SK-N-SH treated with all-trans-retinoic acid at 6 μM for 48 hours (cell line): ENCODE results near the gene SELPLG.

Experiments used
- ATAC-seq: fragments of 200-7000 bp; cut with Tn5 transposase; 3 replicates; pipeline ENCODE4 v1.9.1; 2020; ENCODE audit warnings: mild to moderate bottlenecking, moderate library complexity
- ARNTL ChIP-seq: fragments of 450-650 bp; formaldehyde crosslinking; IDR thresholded peaks from 2 replicates; pipeline ENCODE4 v1.5.0; 2020; ENCODE audit warnings: low read depth, mild to moderate bottlenecking, moderate library complexity, borderline replicate concordance
- BACH2 ChIP-seq: fragments of 250-450 bp; sonication (Bioruptor Pico); IDR thresholded peaks from 2 replicates; pipeline ENCODE4 v1.9.0; 2021; ENCODE audit warnings: mild to moderate bottlenecking, borderline replicate concordance
- CREB5 ChIP-seq: fragments of 250-450 bp; sonication (Bioruptor Pico); IDR thresholded peaks from 2 replicates; pipeline ENCODE4 v1.5.1; 2020; ENCODE audit warnings: low read depth, mild to moderate bottlenecking, moderate library complexity
- CSDC2 ChIP-seq: fragments of 250-450 bp; sonication (Bioruptor Pico); IDR thresholded peaks from 2 replicates; pipeline ENCODE4 v1.5.0; 2020; ENCODE audit warnings: mild to moderate bottlenecking, moderate library complexity
- ESRRG ChIP-seq: fragments of 250-450 bp; sonication (Bioruptor Pico); IDR thresholded peaks from 2 replicates; pipeline ENCODE4 v1.6.1; 2021; ENCODE audit warnings: mild to moderate bottlenecking
- GLIS3 ChIP-seq: fragments of 250-450 bp; sonication (Bioruptor Pico); IDR thresholded peaks from 2 replicates; pipeline ENCODE4 v1.5.0; 2020; ENCODE audit warnings: mild to moderate bottlenecking, moderate library complexity
- ISL1 ChIP-seq: fragments of 250-450 bp; sonication (Bioruptor Pico); IDR thresholded peaks from 2 replicates; pipeline ENCODE4 v2.1.2; 2022; ENCODE audit warnings: mild to moderate bottlenecking, moderate library complexity
- OSR1 ChIP-seq: fragments of 250-450 bp; sonication (Bioruptor Pico); IDR thresholded peaks from 2 replicates; pipeline ENCODE4 v1.8.0; 2022; ENCODE audit warnings: moderate library complexity, mild to moderate bottlenecking, inconsistent platforms
- PPARA ChIP-seq: fragments of 250-450 bp; sonication (Bioruptor Pico); IDR thresholded peaks from 2 replicates; pipeline ENCODE4 v1.5.0; 2020; ENCODE audit warnings: mild to moderate bottlenecking, borderline replicate concordance
- RARB ChIP-seq: fragments of 250-450 bp; sonication (Bioruptor Pico); IDR thresholded peaks from 2 replicates; pipeline ENCODE4 v1.8.0; 2021; ENCODE audit warnings: mild to moderate bottlenecking, moderate library complexity
- SNAI2 ChIP-seq: fragments of 250-450 bp; sonication (Bioruptor Pico); IDR thresholded peaks from 2 replicates; pipeline ENCODE4 v1.5.0; 2020; ENCODE audit warnings: mild to moderate bottlenecking, moderate library complexity
- TCF4 ChIP-seq: fragments of 250-450 bp; sonication (Bioruptor Pico); IDR thresholded peaks from 2 replicates; pipeline ENCODE4 v1.8.0; 2021; ENCODE audit warnings: mild to moderate bottlenecking, moderate library complexity, borderline replicate concordance
- TOX ChIP-seq: fragments of 250-450 bp; sonication (Bioruptor Pico); IDR thresholded peaks from 2 replicates; pipeline ENCODE4 v1.8.0; 2021; ENCODE audit warnings: mild to moderate bottlenecking, moderate library complexity, borderline replicate concordance
- ZC3H10 ChIP-seq: fragments of 250-450 bp; sonication (Bioruptor Pico); IDR thresholded peaks from 2 replicates; pipeline ENCODE4 v1.5.1; 2021; ENCODE audit warnings: mild to moderate bottlenecking, moderate library complexity
- ZFP30 ChIP-seq: fragments of 450-650 bp; formaldehyde crosslinking; IDR thresholded peaks from 2 replicates; pipeline ENCODE4 v1.5.0; 2022; ENCODE audit warnings: mild to moderate bottlenecking, moderate library complexity
- ZNF565 ChIP-seq: fragments of 450-650 bp; formaldehyde crosslinking; conservative IDR thresholded peaks from 2 replicates; pipeline ENCODE4 v1.5.0; 2020; ENCODE audit warnings: low read depth, mild to moderate bottlenecking, moderate library complexity
- ZNF70 ChIP-seq: fragments of 450-650 bp; formaldehyde crosslinking; IDR thresholded peaks from 2 replicates; pipeline ENCODE4 v1.5.0; 2020; ENCODE audit warnings: mild to moderate bottlenecking, moderate library complexity
- ZNF8 ChIP-seq: fragments of 450-650 bp; formaldehyde crosslinking; IDR thresholded peaks from 2 replicates; pipeline ENCODE4 v1.5.0; 2020; ENCODE audit warnings: mild to moderate bottlenecking, moderate library complexity
- TF ChIP-seq, protein P1 (sequence below): fragments of 250-450 bp; sonication (Bioruptor Pico); IDR thresholded peaks from 2 replicates; pipeline ENCODE4 v1.8.0; 2021; ENCODE audit warnings: low read depth, mild to moderate bottlenecking, moderate library complexity, borderline replicate concordance
- TF ChIP-seq, protein P2 (sequence below): fragments of 250-450 bp; sonication (Bioruptor Pico); IDR thresholded peaks from 2 replicates; pipeline ENCODE4 v1.5.1; 2021; ENCODE audit warnings: mild to moderate bottlenecking, moderate library complexity
- TF ChIP-seq, protein P3 (sequence below): fragments of 250-450 bp; sonication (Bioruptor Pico); IDR thresholded peaks from 2 replicates; pipeline ENCODE4 v1.8.0; 2020; ENCODE audit warnings: mild to moderate bottlenecking, moderate library complexity, borderline replicate concordance
- TF ChIP-seq, protein P4 (sequence below): fragments of 250-450 bp; sonication (Bioruptor Pico); IDR thresholded peaks from 2 replicates; pipeline ENCODE4 v1.5.0; 2020; ENCODE audit warnings: mild to moderate bottlenecking, moderate library complexity

Gene SELPLG

GRCh38 chr12:108635997-108636808 lies 2.5 kb upstream of the SELPLG start:
- no peak for TF ChIP-seq CREB5
- TF ChIP-seq OSR1 (CRISPR knock-in tag) = no peak
- TF ChIP-seq BACH2 (CRISPR knock-in tag) = no peak
- no peak for TF ChIP-seq ARNTL (CRISPR knock-in tag)
- no peak for TF ChIP-seq ZC3H10 (CRISPR knock-in tag)
- no peak for TF ChIP-seq ISL1
- TF ChIP-seq TCF4 (CRISPR knock-in tag) = no peak
- TF ChIP-seq, protein P1, sequence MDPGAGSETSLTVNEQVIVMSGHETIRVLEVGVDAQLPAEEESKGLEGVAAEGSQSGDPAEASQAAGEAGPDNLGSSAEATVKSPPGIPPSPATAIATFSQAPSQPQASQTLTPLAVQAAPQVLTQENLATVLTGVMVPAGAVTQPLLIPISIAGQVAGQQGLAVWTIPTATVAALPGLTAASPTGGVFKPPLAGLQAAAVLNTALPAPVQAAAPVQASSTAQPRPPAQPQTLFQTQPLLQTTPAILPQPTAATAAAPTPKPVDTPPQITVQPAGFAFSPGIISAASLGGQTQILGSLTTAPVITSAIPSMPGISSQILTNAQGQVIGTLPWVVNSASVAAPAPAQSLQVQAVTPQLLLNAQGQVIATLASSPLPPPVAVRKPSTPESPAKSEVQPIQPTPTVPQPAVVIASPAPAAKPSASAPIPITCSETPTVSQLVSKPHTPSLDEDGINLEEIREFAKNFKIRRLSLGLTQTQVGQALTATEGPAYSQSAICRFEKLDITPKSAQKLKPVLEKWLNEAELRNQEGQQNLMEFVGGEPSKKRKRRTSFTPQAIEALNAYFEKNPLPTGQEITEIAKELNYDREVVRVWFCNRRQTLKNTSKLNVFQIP (CRISPR knock-in tag) = no peak
- TF ChIP-seq, protein P2, sequence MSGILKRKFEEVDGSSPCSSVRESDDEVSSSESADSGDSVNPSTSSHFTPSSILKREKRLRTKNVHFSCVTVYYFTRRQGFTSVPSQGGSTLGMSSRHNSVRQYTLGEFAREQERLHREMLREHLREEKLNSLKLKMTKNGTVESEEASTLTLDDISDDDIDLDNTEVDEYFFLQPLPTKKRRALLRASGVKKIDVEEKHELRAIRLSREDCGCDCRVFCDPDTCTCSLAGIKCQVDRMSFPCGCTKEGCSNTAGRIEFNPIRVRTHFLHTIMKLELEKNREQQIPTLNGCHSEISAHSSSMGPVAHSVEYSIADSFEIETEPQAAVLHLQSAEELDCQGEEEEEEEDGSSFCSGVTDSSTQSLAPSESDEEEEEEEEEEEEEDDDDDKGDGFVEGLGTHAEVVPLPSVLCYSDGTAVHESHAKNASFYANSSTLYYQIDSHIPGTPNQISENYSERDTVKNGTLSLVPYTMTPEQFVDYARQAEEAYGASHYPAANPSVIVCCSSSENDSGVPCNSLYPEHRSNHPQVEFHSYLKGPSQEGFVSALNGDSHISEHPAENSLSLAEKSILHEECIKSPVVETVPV (CRISPR knock-in tag) = no peak
- TF ChIP-seq ZFP30 (CRISPR knock-in tag) = no peak
- TF ChIP-seq, protein P3, sequence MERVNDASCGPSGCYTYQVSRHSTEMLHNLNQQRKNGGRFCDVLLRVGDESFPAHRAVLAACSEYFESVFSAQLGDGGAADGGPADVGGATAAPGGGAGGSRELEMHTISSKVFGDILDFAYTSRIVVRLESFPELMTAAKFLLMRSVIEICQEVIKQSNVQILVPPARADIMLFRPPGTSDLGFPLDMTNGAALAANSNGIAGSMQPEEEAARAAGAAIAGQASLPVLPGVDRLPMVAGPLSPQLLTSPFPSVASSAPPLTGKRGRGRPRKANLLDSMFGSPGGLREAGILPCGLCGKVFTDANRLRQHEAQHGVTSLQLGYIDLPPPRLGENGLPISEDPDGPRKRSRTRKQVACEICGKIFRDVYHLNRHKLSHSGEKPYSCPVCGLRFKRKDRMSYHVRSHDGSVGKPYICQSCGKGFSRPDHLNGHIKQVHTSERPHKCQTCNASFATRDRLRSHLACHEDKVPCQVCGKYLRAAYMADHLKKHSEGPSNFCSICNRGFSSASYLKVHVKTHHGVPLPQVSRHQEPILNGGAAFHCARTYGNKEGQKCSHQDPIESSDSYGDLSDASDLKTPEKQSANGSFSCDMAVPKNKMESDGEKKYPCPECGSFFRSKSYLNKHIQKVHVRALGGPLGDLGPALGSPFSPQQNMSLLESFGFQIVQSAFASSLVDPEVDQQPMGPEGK (CRISPR knock-in tag) = no peak
- TF ChIP-seq ZNF8 (CRISPR knock-in tag) = no peak
- TF ChIP-seq SNAI2 (CRISPR knock-in tag) = no peak
- no peak for TF ChIP-seq TOX (CRISPR knock-in tag)
- ATAC-seq = no peak

DNA sequence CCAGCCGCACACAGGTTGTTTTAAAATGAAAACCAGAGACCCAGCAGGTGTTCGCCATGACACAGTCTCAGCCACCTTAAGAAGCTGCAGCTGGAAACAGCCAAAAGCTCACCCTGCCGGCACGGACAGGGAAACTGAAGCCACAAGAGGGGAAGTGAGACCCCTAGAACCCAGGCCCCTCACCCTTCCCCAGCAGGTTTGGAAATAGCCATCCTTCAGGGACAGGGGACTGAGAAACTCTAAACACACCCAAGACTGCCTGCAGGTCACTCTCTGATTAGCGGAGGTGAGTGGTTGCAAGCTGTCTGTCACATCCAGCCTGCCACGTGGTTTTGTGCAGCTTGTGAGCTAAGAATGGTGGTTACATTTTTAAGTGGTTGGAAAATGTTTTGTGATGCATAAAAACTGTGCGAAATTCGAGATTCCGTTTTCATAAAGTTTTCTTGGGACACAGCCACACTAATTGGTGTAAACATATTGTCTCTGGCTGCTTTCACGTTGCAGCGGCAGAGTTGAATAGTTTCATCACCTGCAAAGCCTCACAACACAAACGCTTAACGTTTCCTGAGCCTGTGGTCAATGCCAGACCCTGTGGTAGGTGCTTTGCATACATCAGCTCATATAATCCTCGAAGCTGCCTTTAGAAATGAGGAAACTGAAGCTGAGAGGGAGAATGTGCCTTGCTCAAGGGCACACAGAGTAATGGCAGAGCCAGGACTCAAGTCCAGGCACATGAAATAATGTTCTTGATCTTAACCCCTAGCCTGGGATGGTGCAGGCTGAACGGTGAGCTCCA lies 1.7 kb upstream of the SELPLG start:
- no peak for TF ChIP-seq ESRRG (CRISPR knock-in tag)
- no peak for TF ChIP-seq GLIS3 (CRISPR knock-in tag)
- TF ChIP-seq ZNF70 (CRISPR knock-in tag) = no peak
- no peak for TF ChIP-seq ZFP30 (CRISPR knock-in tag)
- TF ChIP-seq TOX (CRISPR knock-in tag) = no peak
- TF ChIP-seq SNAI2 (CRISPR knock-in tag) = no peak
- no peak for TF ChIP-seq RARB (CRISPR knock-in tag)
- TF ChIP-seq TCF4 (CRISPR knock-in tag) = no peak
- no peak for TF ChIP-seq ZNF565
- TF ChIP-seq, protein P4, sequence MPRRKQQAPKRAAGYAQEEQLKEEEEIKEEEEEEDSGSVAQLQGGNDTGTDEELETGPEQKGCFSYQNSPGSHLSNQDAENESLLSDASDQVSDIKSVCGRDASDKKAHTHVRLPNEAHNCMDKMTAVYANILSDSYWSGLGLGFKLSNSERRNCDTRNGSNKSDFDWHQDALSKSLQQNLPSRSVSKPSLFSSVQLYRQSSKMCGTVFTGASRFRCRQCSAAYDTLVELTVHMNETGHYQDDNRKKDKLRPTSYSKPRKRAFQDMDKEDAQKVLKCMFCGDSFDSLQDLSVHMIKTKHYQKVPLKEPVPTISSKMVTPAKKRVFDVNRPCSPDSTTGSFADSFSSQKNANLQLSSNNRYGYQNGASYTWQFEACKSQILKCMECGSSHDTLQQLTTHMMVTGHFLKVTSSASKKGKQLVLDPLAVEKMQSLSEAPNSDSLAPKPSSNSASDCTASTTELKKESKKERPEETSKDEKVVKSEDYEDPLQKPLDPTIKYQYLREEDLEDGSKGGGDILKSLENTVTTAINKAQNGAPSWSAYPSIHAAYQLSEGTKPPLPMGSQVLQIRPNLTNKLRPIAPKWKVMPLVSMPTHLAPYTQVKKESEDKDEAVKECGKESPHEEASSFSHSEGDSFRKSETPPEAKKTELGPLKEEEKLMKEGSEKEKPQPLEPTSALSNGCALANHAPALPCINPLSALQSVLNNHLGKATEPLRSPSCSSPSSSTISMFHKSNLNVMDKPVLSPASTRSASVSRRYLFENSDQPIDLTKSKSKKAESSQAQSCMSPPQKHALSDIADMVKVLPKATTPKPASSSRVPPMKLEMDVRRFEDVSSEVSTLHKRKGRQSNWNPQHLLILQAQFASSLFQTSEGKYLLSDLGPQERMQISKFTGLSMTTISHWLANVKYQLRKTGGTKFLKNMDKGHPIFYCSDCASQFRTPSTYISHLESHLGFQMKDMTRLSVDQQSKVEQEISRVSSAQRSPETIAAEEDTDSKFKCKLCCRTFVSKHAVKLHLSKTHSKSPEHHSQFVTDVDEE = no peak
- no peak for TF ChIP-seq CREB5
- TF ChIP-seq OSR1 (CRISPR knock-in tag) = no peak
- TF ChIP-seq PPARA (CRISPR knock-in tag) = no peak
- no peak for TF ChIP-seq BACH2 (CRISPR knock-in tag)
- no peak for TF ChIP-seq ZNF8 (CRISPR knock-in tag)
- no peak for TF ChIP-seq CSDC2 (CRISPR knock-in tag)
- peak; percentile 1; the same call in 2 of the 3 replicates for ATAC-seq
